NT2/D1 (cell line): ENCODE results near the gene GPATCH2.

Source experiments
- YY1 ChIP-seq: IDR thresholded peaks from 2 replicates; pipeline ENCODE4 v1.6.1; 2011; ENCODE audit not compliant: insufficient read length, insufficient read depth
- ZNF274 ChIP-seq: IDR thresholded peaks from 2 replicates; pipeline ENCODE4 v1.6.1; 2011; ENCODE audit warnings: mild to moderate bottlenecking, low read depth, low read length

DNA sequence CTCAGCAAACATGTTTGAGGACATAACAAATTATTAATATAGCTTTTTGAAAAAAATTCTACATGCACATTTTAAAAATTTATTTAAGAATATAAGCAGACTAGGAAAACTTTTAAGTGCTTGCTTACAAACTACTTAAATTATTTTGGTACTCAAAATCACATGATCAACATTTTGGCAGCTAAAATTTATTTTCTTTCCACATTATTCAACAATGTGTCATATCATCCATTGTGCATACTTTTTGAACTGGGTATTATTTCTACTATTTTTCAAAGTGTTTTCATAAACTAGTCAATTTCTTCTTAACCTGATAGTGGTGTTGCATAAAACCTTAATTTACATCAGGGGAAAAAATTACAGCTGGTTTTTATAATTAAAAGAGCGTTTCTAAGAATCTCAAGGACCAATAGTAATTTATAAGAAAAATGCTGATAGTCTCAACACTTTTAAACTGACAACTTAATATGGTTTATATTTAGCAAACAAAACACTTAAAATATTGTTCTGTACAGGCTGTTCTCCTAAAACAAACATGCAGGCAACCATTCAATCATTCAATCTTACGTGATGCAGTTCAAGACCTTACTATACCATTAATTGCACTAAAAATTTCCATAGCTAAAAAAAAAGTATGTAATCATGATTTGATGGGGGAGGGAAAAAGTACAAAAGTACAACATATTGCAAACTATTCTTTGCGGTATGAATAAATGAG is 105.0 kb downstream of the GPATCH2 start:
- TF ChIP-seq YY1 (no peak), ZNF274 (no peak)
